Peyer's patch (tissue), 4 donors: Measurements from ENCODE around the gene RASD1.

Source experiments
- CTCF ChIP-seq, 6 experiments: fragments of 450-650 bp in 4 of 6; fragments of 200-600 bp in 2 of 6; sonication (generic) in 1 of 6; IDR thresholded peaks; one replicate each; pipeline ENCODE4 v1.5.1; 2017 to 2019; ENCODE audit warnings: antibody characterized with exemption in 6 of 6, mild to moderate bottlenecking in 3 of 6, moderate library complexity in 1 of 6
- POLR2A ChIP-seq, 2 donors: fragments of 450-650 bp; IDR thresholded peaks; one replicate each; pipeline ENCODE4 v1.5.1; 2017; ENCODE audit warnings: antibody characterized with exemption in 2 of 2, mild to moderate bottlenecking in 2 of 2, moderate library complexity in 2 of 2

GRCh38 chr17:17541640-17542001, 45.4 kb upstream of the RASD1 start:
- TF ChIP-seq POLR2A (IDR thresholded peaks at IDR 0.05) (no peak), CTCF (IDR thresholded peaks at IDR 0.05) (no peak)
